Upper lobe of right lung (tissue), 1 donor: Measurements from ENCODE around the gene BCAS3. TPM values are rescaled to one million over a fixed set of nuclear protein-coding genes. Genes with fewer than 3 reads are reported as not detected.

Experiments
- ATAC-seq: fragments of 200-7000 bp; cut with Tn5 transposase; one replicate; pipeline ENCODE4 v1.9.1; 2020; ENCODE audit warnings: mild to moderate bottlenecking, moderate library complexity
- DNase-seq: peaks from one replicate; pipeline ENCODE4 v3.0.0-alpha.2; 2020
- H3K27ac ChIP-seq: fragments of 200-600 bp; one replicate; pipeline ENCODE4 v1.8.0; 2022
- H3K27me3 ChIP-seq: fragments of 200-600 bp; one replicate; pipeline ENCODE4 v1.8.0; 2022; ENCODE audit warnings: mild to moderate bottlenecking
- H3K36me3 ChIP-seq: fragments of 200-600 bp; one replicate; pipeline ENCODE4 v1.8.0; 2022
- H3K4me1 ChIP-seq: fragments of 200-600 bp; one replicate; pipeline ENCODE4 v1.8.0; 2022
- H3K4me3 ChIP-seq: fragments of 200-600 bp; one replicate; pipeline ENCODE4 v1.8.0; 2022; ENCODE audit warnings: mild to moderate bottlenecking
- H3K9me3 ChIP-seq: fragments of 200-600 bp; one replicate; pipeline ENCODE4 v1.8.0; 2022
- intact Hi-C: fragments of 100-400 bp; cut with DNase I; formaldehyde crosslinking; loops from one replicate; pipeline ENCODE4 v1.11.0; 2022
- total RNA-seq: library from RNA; stranded (reverse); fragmentation: NEBNext Ultra II Directional; extraction: Animal tissue kit (Norgen Biotek cat#: 25700); gene quantifications from one replicate; pipeline ENCODE4 v1.2.1, GENCODE V29; 2021
- TF ChIP-seq, protein P1 (sequence below): fragments of 200-600 bp; IDR thresholded peaks from one replicate; pipeline ENCODE4 v1.8.0; 2022; ENCODE audit warnings: antibody characterized with exemption
- donor health status: DM: no; HTN: yes; CAD: no; lungs with severe emphysema.

BCAS3 gene
- total RNA-seq, 1 donor from 2014 or later: 23.5 TPM

DNA sequence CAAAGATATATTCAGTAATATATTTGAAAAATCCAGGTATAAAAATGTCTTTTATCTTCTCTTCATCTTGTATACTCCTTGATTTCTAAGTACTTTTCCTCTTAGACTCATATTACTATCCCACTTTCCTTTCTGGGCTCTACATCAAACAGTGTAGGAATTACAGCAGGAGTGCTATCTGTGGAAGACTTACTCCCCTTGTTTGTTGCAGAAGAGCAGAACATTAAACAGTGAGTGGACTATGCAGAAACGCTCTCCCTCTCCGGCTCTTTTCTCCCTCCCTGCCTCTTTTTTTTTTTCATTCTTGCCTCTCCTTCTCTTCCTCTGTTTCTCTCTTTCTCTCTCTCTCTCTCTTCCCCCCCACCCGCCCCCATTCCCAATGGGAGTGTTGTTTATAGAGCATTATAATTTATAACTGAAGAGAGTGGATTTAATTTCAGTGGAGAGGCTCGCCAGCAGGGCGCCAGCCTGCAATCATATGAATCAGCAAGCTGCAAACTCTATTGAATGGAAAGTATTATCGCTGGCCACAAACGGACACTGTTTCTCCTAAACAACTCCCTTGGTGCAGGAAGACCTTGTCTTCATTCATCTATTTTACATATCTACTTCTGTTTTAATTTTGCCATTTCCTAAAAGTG, 479.7 kb downstream of the BCAS3 start:
- DNase-seq: no peak
- intact Hi-C loops: no loop called here

DNA sequence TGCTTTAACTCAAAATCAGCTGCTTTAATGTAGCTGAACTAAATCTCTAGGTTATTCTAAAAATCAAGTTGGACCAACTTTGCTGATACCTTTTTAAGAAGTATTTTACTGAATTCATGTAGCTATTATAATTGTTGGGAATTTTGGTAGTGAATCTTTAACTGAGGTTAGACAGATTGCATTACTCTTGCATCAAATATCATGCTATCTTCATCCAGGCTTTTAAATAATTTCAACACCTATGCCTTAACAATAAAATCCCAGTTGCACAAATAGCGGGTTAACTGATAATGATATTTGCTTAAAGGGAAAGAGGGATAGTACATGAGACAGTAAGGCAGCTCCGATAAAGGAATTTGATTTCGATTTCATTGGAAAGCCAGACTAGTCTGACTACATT, 480.7 kb downstream of the BCAS3 start:
- peak overlapping the region; percentile 29 for H3K4me3 ChIP-seq
- intact Hi-C loops: no loop called here
- no peaks in the 10 kb centered on the region for H3K36me3 ChIP-seq
- H3K4me1 ChIP-seq: no peaks in the 10 kb centered on the region
- no peaks in the 10 kb centered on the region for H3K27me3 ChIP-seq
- TF ChIP-seq, protein P1, sequence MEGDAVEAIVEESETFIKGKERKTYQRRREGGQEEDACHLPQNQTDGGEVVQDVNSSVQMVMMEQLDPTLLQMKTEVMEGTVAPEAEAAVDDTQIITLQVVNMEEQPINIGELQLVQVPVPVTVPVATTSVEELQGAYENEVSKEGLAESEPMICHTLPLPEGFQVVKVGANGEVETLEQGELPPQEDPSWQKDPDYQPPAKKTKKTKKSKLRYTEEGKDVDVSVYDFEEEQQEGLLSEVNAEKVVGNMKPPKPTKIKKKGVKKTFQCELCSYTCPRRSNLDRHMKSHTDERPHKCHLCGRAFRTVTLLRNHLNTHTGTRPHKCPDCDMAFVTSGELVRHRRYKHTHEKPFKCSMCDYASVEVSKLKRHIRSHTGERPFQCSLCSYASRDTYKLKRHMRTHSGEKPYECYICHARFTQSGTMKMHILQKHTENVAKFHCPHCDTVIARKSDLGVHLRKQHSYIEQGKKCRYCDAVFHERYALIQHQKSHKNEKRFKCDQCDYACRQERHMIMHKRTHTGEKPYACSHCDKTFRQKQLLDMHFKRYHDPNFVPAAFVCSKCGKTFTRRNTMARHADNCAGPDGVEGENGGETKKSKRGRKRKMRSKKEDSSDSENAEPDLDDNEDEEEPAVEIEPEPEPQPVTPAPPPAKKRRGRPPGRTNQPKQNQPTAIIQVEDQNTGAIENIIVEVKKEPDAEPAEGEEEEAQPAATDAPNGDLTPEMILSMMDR: no peak
- ATAC-seq (no peak), DNase-seq (no peak)
- H3K9me3 ChIP-seq: no peaks in the 10 kb centered on the region
- peak overlapping the region; percentile 68 for H3K27ac ChIP-seq

More for the DNA sequence above, 479.7 kb downstream of the BCAS3 start:
- TF ChIP-seq, protein P1: no peak
- no peak for ATAC-seq
- no peaks in the 10 kb centered on the region for H3K36me3 ChIP-seq
- H3K27ac ChIP-seq: peak overlapping the region; percentile 68
- no peaks in the 10 kb centered on the region for H3K27me3 ChIP-seq
- H3K9me3 ChIP-seq: no peaks in the 10 kb centered on the region
- H3K4me1 ChIP-seq: no peaks in the 10 kb centered on the region
- peak overlapping the region; percentile 29 for H3K4me3 ChIP-seq

DNA sequence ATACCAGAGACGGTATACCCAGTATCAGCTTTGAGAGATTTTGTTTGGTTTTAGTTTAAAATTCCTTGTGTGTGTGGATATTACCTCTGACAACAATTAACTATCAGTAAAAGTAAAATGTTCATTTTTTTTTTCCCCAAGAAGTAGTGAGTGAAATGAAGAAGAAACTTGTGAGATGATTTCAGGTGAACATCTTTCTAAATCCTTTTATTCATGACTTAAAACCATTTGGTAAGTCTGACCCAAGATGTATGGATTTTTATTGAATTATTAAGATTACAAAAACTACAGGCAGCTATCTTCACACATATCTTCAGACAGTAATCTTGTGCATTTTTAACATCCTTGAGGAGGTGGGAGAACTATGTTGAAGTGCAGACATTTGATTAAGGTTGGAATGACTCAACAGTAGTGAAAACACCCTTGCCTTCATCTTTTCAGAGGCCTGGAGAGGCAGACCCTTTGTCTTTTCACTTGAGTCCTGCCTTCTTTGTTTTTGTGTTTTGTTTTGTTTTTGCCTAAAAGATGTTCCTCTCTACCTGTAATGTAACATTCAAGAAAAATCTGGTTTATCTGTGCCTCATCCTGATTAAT, 481.7 kb downstream of the BCAS3 start:
- ATAC-seq (no peak), DNase-seq (no peak)
- no peaks in the 10 kb centered on the region for H3K9me3 ChIP-seq
- intact Hi-C loops: no loop called here
- H3K4me3 ChIP-seq: no peak overlapping the region
- H3K27me3 ChIP-seq: no peaks in the 10 kb centered on the region
- TF ChIP-seq, protein P1: no peak
- H3K36me3 ChIP-seq: no peaks in the 10 kb centered on the region
- peak overlapping the region; percentile 68 for H3K27ac ChIP-seq
- no peaks in the 10 kb centered on the region for H3K4me1 ChIP-seq

DNA sequence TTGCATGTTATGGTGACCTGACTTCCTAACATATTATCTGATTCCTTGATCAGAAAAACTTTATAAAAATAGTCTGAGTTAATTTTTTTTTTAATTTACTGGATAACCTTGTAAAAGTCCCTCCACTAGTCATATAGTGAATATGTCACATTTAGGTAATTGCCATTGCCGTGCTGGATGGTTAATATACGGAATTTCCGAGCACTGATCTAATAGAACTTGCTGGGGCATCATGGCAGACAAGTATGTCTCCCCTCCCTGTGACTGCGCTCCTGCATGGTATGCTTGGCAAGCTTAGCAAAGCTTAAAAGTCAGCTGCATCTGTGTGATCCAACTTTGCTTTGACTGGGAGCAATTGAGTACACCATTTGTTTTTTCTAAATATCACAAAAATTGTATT, 482.6 kb downstream of the BCAS3 start:
- TF ChIP-seq, protein P1: no peak
- ATAC-seq: no peak

DNA sequence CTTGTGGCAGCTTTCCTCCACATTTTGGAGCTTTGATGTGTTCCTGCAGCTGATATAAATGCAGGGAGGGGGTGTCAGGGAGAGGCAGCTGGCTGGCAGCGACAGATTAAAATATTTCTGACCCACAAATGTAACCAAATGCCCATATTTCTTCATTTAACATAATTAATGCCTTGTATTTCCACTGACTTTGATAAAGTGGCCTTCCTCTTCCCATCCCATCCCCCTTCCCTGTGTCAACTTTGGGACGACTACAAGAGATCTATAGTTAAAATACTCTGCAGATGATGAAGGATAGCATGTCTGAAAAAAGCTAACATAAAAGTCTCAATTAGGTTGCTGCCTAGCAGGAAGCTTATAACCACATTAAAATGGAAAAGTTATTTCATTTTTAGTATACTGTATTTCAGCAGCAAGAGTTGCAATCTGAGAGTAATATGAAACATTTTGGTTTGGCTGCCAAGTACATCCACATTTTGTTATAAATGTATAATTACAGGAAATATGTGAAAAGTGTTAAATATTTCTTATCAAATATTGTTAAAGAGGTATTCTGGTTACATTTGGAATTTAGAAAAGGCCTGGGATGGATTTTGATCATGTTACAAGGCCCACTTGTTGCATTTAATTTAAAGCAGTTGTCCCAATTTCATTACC, 483.3 kb downstream of the BCAS3 start:
- ATAC-seq (no peak), DNase-seq (no peak)
- Histone ChIP-seq H3K27ac (peak overlapping the region; percentile 12), H3K27me3 (no peaks in the 10 kb centered on the region), H3K4me1 (no peaks in the 10 kb centered on the region), H3K9me3 (no peaks in the 10 kb centered on the region), H3K36me3 (no peaks in the 10 kb centered on the region), H3K4me3 (no peak overlapping the region)
- TF ChIP-seq, protein P1: no peak
- intact Hi-C loops: no loop called here

More for the DNA sequence above, 482.6 kb downstream of the BCAS3 start:
- no peak overlapping the region for H3K4me3 ChIP-seq
- no peaks in the 10 kb centered on the region for H3K27me3 ChIP-seq
- no peaks in the 10 kb centered on the region for H3K4me1 ChIP-seq
- intact Hi-C loops: no loop called here
- no peaks in the 10 kb centered on the region for H3K9me3 ChIP-seq
- no peak for DNase-seq
- H3K36me3 ChIP-seq: no peaks in the 10 kb centered on the region
- peak overlapping the region; percentile 64 for H3K27ac ChIP-seq
